Type B pancreatic cell (in vitro differentiated cells): ENCODE measurements around the gene SESN2. TPM values are rescaled to one million over a fixed set of nuclear protein-coding genes. Genes with fewer than 3 reads are reported as not detected.

Experiments used
- DNase-seq: peaks from one replicate; pipeline ENCODE4 v3.0.0; 2021; ENCODE audit warnings: mixed read lengths; ENCODE audit not compliant: unreplicated experiment; ENCODE audit errors: extremely low spot score
- H3K27ac Mint-ChIP-seq: 2 replicates; pipeline ENCODE4 v1.8.0; 2021; ENCODE audit warnings: mild to moderate bottlenecking, mixed read lengths
- H3K27me3 Mint-ChIP-seq: 2 replicates; pipeline ENCODE4 v1.8.0; 2021; ENCODE audit warnings: mixed read lengths
- H3K36me3 Mint-ChIP-seq: 2 replicates; pipeline ENCODE4 v1.8.0; 2021; ENCODE audit warnings: mixed read lengths
- H3K4me1 Mint-ChIP-seq: one replicate; pipeline ENCODE4 v1.8.0; 2021; ENCODE audit warnings: mixed read lengths; ENCODE audit not compliant: unreplicated experiment
- H3K4me3 Mint-ChIP-seq: 2 replicates; pipeline ENCODE4 v1.8.0; 2021; ENCODE audit warnings: mild to moderate bottlenecking, mixed read lengths
- H3K9me3 Mint-ChIP-seq: 2 replicates; pipeline ENCODE4 v1.8.0; 2021; ENCODE audit warnings: mixed read lengths
- CTCF ChIP-seq: fragments of 200-600 bp; sonication (generic); conservative IDR thresholded peaks from 2 replicates; pipeline ENCODE4 v1.5.0; 2021; ENCODE audit warnings: antibody characterized with exemption, mild to moderate bottlenecking
- total RNA-seq: library from RNA; stranded (reverse); gene quantifications from 2 replicates; pipeline ENCODE4 v1.2.1, GENCODE V29; 2021; ENCODE audit warnings: low replicate concordance

The SESN2 gene
- total RNA-seq, 1 donor from 2014 or later, result 21.5 TPM

GRCh38 chr1:28265577-28265976, 6.3 kb downstream of the SESN2 start:
- Mint-ChIP-seq H3K9me3 (no peaks in the 10 kb centered on the region), H3K27me3 (no peaks in the 10 kb centered on the region), H3K27ac (peak overlapping the region; percentile 28), H3K4me1 (peaks cover 33% of the 10 kb centered on the region), H3K4me3 (no peak overlapping the region), H3K36me3 (no peaks in the 10 kb centered on the region)
- no peak for TF ChIP-seq CTCF
- no peak for DNase-seq

DNA sequence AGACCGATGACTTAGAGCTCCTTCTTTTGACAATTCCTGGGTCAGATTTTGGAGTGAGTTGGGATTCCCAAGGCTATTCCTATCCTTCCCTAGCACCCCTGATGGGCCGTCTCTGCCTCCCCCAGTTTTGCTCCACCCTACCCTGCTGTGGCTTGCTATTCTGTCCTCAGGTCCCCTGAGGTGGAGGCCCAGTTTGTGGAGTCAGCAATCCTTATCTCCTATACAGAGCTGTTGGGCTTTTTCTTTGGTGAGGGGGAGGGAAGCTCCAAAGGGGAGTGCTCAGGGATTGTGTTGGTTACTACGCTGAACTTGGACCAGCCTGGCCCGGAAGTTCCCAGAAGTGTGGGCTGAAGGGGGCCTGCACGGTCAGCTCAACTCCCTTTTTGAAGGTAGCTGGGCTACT, 7.6 kb downstream of the SESN2 start:
- DNase-seq, result no peak
- Mint-ChIP-seq H3K27me3 (no peaks in the 10 kb centered on the region), H3K4me3 (no peak overlapping the region), H3K9me3 (no peaks in the 10 kb centered on the region), H3K4me1 (peaks cover 26% of the 10 kb centered on the region), H3K36me3 (no peaks in the 10 kb centered on the region), H3K27ac (peak overlapping the region; percentile 30)
- no peak for TF ChIP-seq CTCF

- H3K4me3 Mint-ChIP-seq, result no peak overlapping the region
- no peaks in the 10 kb centered on the region for H3K27me3 Mint-ChIP-seq
- H3K4me1 Mint-ChIP-seq, result peaks cover 26% of the 10 kb centered on the region
- TF ChIP-seq CTCF, result no peak
- no peaks in the 10 kb centered on the region for H3K36me3 Mint-ChIP-seq
- H3K9me3 Mint-ChIP-seq, result no peaks in the 10 kb centered on the region
- no peak overlapping the region for H3K27ac Mint-ChIP-seq
- no peak for DNase-seq
Observed at GRCh38 chr1:28267633-28268032, 8.3 kb downstream of the SESN2 start.

DNA sequence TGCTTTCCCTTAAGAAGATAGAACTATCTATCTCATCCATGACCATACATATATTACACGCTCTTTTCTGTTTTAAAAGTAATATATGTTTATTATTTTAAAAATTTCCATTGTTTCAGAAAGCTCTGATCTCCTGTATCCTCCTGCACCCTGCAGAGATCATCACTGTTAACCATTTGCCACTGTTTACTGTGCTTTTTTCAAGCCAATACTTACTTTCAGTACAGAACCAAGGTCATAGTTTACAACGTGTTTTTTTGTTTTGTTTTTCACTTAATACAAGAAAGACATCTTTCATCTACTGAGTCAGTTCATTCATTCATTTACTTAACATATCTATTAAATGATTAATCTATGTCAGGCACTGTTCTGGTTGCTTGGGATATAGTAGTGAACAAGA, 10.2 kb downstream of the SESN2 start:
- no peaks in the 10 kb centered on the region for H3K27me3 Mint-ChIP-seq
- TF ChIP-seq CTCF, result no peak
- H3K4me1 Mint-ChIP-seq, result peaks cover 22% of the 10 kb centered on the region
- H3K36me3 Mint-ChIP-seq, result no peaks in the 10 kb centered on the region
- no peak for DNase-seq
- no peaks in the 10 kb centered on the region for H3K9me3 Mint-ChIP-seq
- no peak overlapping the region for H3K4me3 Mint-ChIP-seq
- H3K27ac Mint-ChIP-seq, result no peak overlapping the region

GRCh38 chr1:28272215-28272852, 13.0 kb downstream of the SESN2 start:
- H3K27ac Mint-ChIP-seq, result no peak overlapping the region
- peaks cover 7% of the 10 kb centered on the region for H3K4me1 Mint-ChIP-seq
- no peaks in the 10 kb centered on the region for H3K9me3 Mint-ChIP-seq
- H3K27me3 Mint-ChIP-seq, result no peaks in the 10 kb centered on the region
- no peak for TF ChIP-seq CTCF
- no peak overlapping the region for H3K4me3 Mint-ChIP-seq
- no peak for DNase-seq
- H3K36me3 Mint-ChIP-seq, result peaks cover 5% of the 10 kb centered on the region
